Stimulated activated CD4-positive, alpha-beta T cell treated with anti-CD3 and anti-CD28 coated beads, Interleukin-15, amount 100 ng/mL, for 1 hour (primary cell): Measurements from ENCODE around the gene SLC34A2.
"Not testable (repeated sequence)": the region's sequence is repeated elsewhere in the genome, so short reads cannot be mapped to it uniquely, and the experiment has no call there.

Source experiments
- DNase-seq, 2 donors: peaks; one replicate each; pipeline ENCODE4 v3.0.0-alpha.2; 2020; ENCODE audit warnings: low read depth in 1 of 2, low spot score in 1 of 2

The SLC34A2 gene

GRCh38 chr4:25658777-25659176 is 3.1 kb downstream of the SLC34A2 start:
- DNase-seq, result no peak

- DNase-seq, result not testable (repeated sequence)
These were observed 5.8 kb downstream of the SLC34A2 start for GRCh38 chr4:25661441-25661840.

- no peak for DNase-seq
These were observed 6.7 kb downstream of the SLC34A2 start for GRCh38 chr4:25662306-25662705.

- DNase-seq, result no peak
These were observed 8.1 kb downstream of the SLC34A2 start for GRCh38 chr4:25663781-25664180.

- DNase-seq, result no peak
These were observed 10.5 kb downstream of the SLC34A2 start for GRCh38 chr4:25666031-25666630.

- no peak for DNase-seq
These were observed 12.4 kb downstream of the SLC34A2 start for GRCh38 chr4:25667931-25668557.

- DNase-seq, result no peak
These were observed 15.3 kb downstream of the SLC34A2 start for GRCh38 chr4:25670991-25671390.

GRCh38 chr4:25672756-25673155 is 17.1 kb downstream of the SLC34A2 start:
- DNase-seq, result no peak

- DNase-seq, result no peak
These were observed 18.7 kb downstream of the SLC34A2 start for GRCh38 chr4:25674386-25674785.

GRCh38 chr4:25676221-25676620 is 20.6 kb downstream of the SLC34A2 start:
- no peak for DNase-seq

GRCh38 chr4:25677157-25677556 is 21.5 kb downstream of the SLC34A2 start:
- no peak for DNase-seq

GRCh38 chr4:25677943-25678342 is 22.3 kb downstream of the SLC34A2 start:
- no peak for DNase-seq

GRCh38 chr4:25687773-25688172 is 32.1 kb downstream of the SLC34A2 start:
- no peak for DNase-seq

- no peak for DNase-seq
These were observed 38.8 kb downstream of the SLC34A2 start for GRCh38 chr4:25694466-25694865.

GRCh38 chr4:25696409-25696808 is 40.8 kb downstream of the SLC34A2 start:
- DNase-seq, result no peak

- no peak for DNase-seq
These were observed 41.9 kb downstream of the SLC34A2 start for GRCh38 chr4:25697516-25697915.

GRCh38 chr4:25700661-25701060 is 45.0 kb downstream of the SLC34A2 start:
- DNase-seq, result no peak

- DNase-seq, result no peak
These were observed 47.2 kb downstream of the SLC34A2 start for GRCh38 chr4:25702848-25703247.

- DNase-seq, result no peak
These were observed 48.2 kb downstream of the SLC34A2 start for GRCh38 chr4:25703731-25704388.

GRCh38 chr4:25704516-25704915 is 48.9 kb downstream of the SLC34A2 start:
- no peak for DNase-seq

- no peak for DNase-seq
These were observed 55.0 kb downstream of the SLC34A2 start for GRCh38 chr4:25710637-25711036.

- DNase-seq, result no peak
These were observed 57.0 kb downstream of the SLC34A2 start for GRCh38 chr4:25712611-25713010.

GRCh38 chr4:25713812-25714211 is 58.2 kb downstream of the SLC34A2 start:
- no peak for DNase-seq
